IPS-NIHi11 (cell line): ENCODE measurements around the gene ARHGAP19.

Experiments used
- DNase-seq: peaks from one replicate; pipeline ENCODE4 v3.0.0; 2012; ENCODE audit warnings: mixed read lengths, low spot score

ARHGAP19 gene

GRCh38 chr10:97228775-97229157 lies 63.7 kb downstream of the ARHGAP19 start:
- DNase-seq = no peak

- DNase-seq = no peak
Measured at GRCh38 chr10:97228130-97228774, 64.2 kb downstream of the ARHGAP19 start.

- DNase-seq = no peak
Measured at GRCh38 chr10:97226398-97226797, 66.0 kb downstream of the ARHGAP19 start.

GRCh38 chr10:97224483-97225435 lies 67.7 kb downstream of the ARHGAP19 start:
- DNase-seq = no peak

- DNase-seq = peak; percentile 79
Measured at GRCh38 chr10:97222326-97222961, 70.0 kb downstream of the ARHGAP19 start.

GRCh38 chr10:97220355-97220754 lies 72.1 kb downstream of the ARHGAP19 start:
- no peak for DNase-seq

GRCh38 chr10:97217299-97217698 lies 75.1 kb downstream of the ARHGAP19 start:
- no peak for DNase-seq

- no peak for DNase-seq
Measured at GRCh38 chr10:97215619-97216260, 76.7 kb downstream of the ARHGAP19 start.

- DNase-seq = no peak
Measured at GRCh38 chr10:97213431-97213830, 79.0 kb downstream of the ARHGAP19 start.

GRCh38 chr10:97211229-97211628 lies 81.2 kb downstream of the ARHGAP19 start:
- DNase-seq = no peak

- DNase-seq = peak; percentile 84
Measured at GRCh38 chr10:97210543-97210960, 81.9 kb downstream of the ARHGAP19 start.

- no peak for DNase-seq
Measured at GRCh38 chr10:97207756-97208346, 84.6 kb downstream of the ARHGAP19 start.

GRCh38 chr10:97207131-97207530 lies 85.3 kb downstream of the ARHGAP19 start:
- DNase-seq = no peak

GRCh38 chr10:97204826-97205679 lies 87.4 kb downstream of the ARHGAP19 start:
- no peak for DNase-seq

- DNase-seq = no peak
Measured at GRCh38 chr10:97203220-97203619, 89.2 kb downstream of the ARHGAP19 start.

- DNase-seq = no peak
Measured at GRCh38 chr10:97200616-97201015, 91.8 kb downstream of the ARHGAP19 start.

GRCh38 chr10:97199152-97199551 lies 93.3 kb downstream of the ARHGAP19 start:
- DNase-seq = no peak

- no peak for DNase-seq
Measured at GRCh38 chr10:97197030-97197500, 95.4 kb downstream of the ARHGAP19 start.

GRCh38 chr10:97196223-97197029 lies 96.0 kb downstream of the ARHGAP19 start:
- peak; percentile 85 for DNase-seq

- no peak for DNase-seq
Measured at GRCh38 chr10:97195706-97196222, 96.7 kb downstream of the ARHGAP19 start.
